ENCODE data around the gene HINT2. TPM values are rescaled to one million over a fixed set of nuclear protein-coding genes. Genes with fewer than 3 reads are reported as not detected.

The HINT2 gene
- total RNA-seq, 1 donor from 2014 or later: 37.1 TPM

GRCh38 chr9:35832814-35833213 lies 18.0 kb upstream of the HINT2 start:
- Histone ChIP-seq H3K4me3 (no peak overlapping the region), H3K9me3 (no peaks in the 10 kb centered on the region), H3K4me1 (peaks cover 26% of the 10 kb centered on the region), H3K27ac (peak overlapping the region; percentile 49), H3K36me3 (no peaks in the 10 kb centered on the region), H3K27me3 (no peaks in the 10 kb centered on the region)
- intact Hi-C loops (cut with DNase I): no loop called here
- DNase-seq (no peak), ATAC-seq (no peak)
- TF ChIP-seq CTCF (IDR thresholded peaks at IDR 0.05): no peak

- Histone ChIP-seq H3K27ac (no peak overlapping the region), H3K4me3 (no peak overlapping the region), H3K27me3 (no peaks in the 10 kb centered on the region), H3K4me1 (peaks cover 26% of the 10 kb centered on the region), H3K36me3 (no peaks in the 10 kb centered on the region), H3K9me3 (no peaks in the 10 kb centered on the region)
- intact Hi-C loops (cut with DNase I): no loop called here
- TF ChIP-seq CTCF (IDR thresholded peaks at IDR 0.05): no peak
- ATAC-seq (no peak), DNase-seq (no peak)
Observed at GRCh38 chr9:35831040-35831439, 16.2 kb upstream of the HINT2 start.

- intact Hi-C loops (cut with DNase I): loop anchor here (10.0 kb wide), 1 partner anchor 45 kb away; the partner anchor contains the start of gene OR13J1
- Histone ChIP-seq H3K4me1 (peaks cover 23% of the 10 kb centered on the region), H3K36me3 (no peaks in the 10 kb centered on the region), H3K4me3 (peak overlapping the region; percentile 69), H3K27ac (peak overlapping the region; percentile 90), H3K9me3 (no peaks in the 10 kb centered on the region), H3K27me3 (no peaks in the 10 kb centered on the region)
- TF ChIP-seq CTCF (IDR thresholded peaks at IDR 0.05): no peak
- ATAC-seq: no peak
- DNase-seq: no peak
Observed at GRCh38 chr9:35829764-35830096, 14.9 kb upstream of the HINT2 start.

- Histone ChIP-seq H3K36me3 (no peaks in the 10 kb centered on the region), H3K9me3 (no peaks in the 10 kb centered on the region), H3K4me3 (peak within 1 kb of the TSS; percentile 69), H3K27me3 (no peaks in the 10 kb centered on the region), H3K4me1 (peaks cover 19% of the 10 kb centered on the region), H3K27ac (peak within 1 kb of the TSS; percentile 90)
- DNase-seq (peak; percentile 98), ATAC-seq (peak; percentile 92)
- no peak for TF ChIP-seq CTCF (IDR thresholded peaks at IDR 0.05)
- intact Hi-C loops (cut with DNase I): loop anchor here (10.0 kb wide), 1 partner anchor 46 kb away; the partner anchor contains the start of gene OR13J1
Observed at GRCh38 chr9:35829084-35829763, 14.4 kb upstream of the HINT2 start, which contains the start of gene TMEM8B. Gene TMEM8B (plus strand): TSS chr9:35829228. CDS start chr9:35829448, 220 bp downstream.

GRCh38 chr9:35828716-35829083 lies 13.9 kb upstream of the HINT2 start, which contains the start of gene FAM221B:
Gene FAM221B (minus strand): TSS chr9:35828732. CDS start chr9:35826161, 2,571 bp downstream.
- no peak for DNase-seq
- ATAC-seq: no peak
- Histone ChIP-seq H3K36me3 (no peaks in the 10 kb centered on the region), H3K9me3 (no peaks in the 10 kb centered on the region), H3K4me1 (peaks cover 16% of the 10 kb centered on the region), H3K4me3 (peak within 1 kb of the TSS; percentile 69), H3K27ac (peak within 1 kb of the TSS; percentile 90), H3K27me3 (no peaks in the 10 kb centered on the region)
- no peak for TF ChIP-seq CTCF (IDR thresholded peaks at IDR 0.05)
- intact Hi-C loops (cut with DNase I): loop anchor here (10.0 kb wide), 1 partner anchor 46 kb away; the partner anchor contains the start of gene OR13J1

All from upper lobe of right lung (tissue), 1 donor.